Activated B cell treated with CpG ODN at 0.5 μM for 24 hours (primary cell): ENCODE data around the gene SLIT3. TPM values are rescaled to one million over a fixed set of nuclear protein-coding genes. Genes with fewer than 3 reads are reported as not detected.

ENCODE experiments used
- ATAC-seq: fragments of 200-7000 bp; cut with Tn5 transposase; one replicate; pipeline ENCODE4 v1.10.0; 2021; ENCODE audit warnings: low read depth, mild to moderate bottlenecking, moderate library complexity
- CTCF ChIA-PET: fragments of 350-600 bp; sonication (Branson Sonifier 250); formaldehyde crosslinking; loops from one replicate; lab custom pipeline; 2021; ENCODE audit warnings: antibody characterized with exemption; lab: Charles Lee
- POLR2A ChIA-PET: fragments of 350-600 bp; sonication (Branson Sonifier 250); formaldehyde crosslinking; loops from one replicate; lab custom pipeline; 2021; ENCODE audit warnings: antibody characterized with exemption; lab: Charles Lee
- DNase-seq: peaks from one replicate; pipeline ENCODE4 v3.0.0; 2022
- H3K27ac Mint-ChIP-seq: one replicate; pipeline ENCODE4 v1.8.0; 2020; ENCODE audit warnings: mixed read lengths
- H3K27me3 Mint-ChIP-seq: one replicate; pipeline ENCODE4 v1.8.0; 2021; ENCODE audit warnings: mixed read lengths
- H3K36me3 Mint-ChIP-seq: one replicate; pipeline ENCODE4 v1.8.0; 2021; ENCODE audit warnings: low read depth, mixed read lengths
- H3K4me1 Mint-ChIP-seq: one replicate; pipeline ENCODE4 v1.8.0; 2021; ENCODE audit warnings: mixed read lengths
- H3K4me3 Mint-ChIP-seq: one replicate; pipeline ENCODE4 v1.8.0; 2020; ENCODE audit warnings: mild to moderate bottlenecking, mixed read lengths
- H3K9me3 Mint-ChIP-seq: one replicate; pipeline ENCODE4 v1.8.0; 2020; ENCODE audit warnings: mixed read lengths
- CTCF ChIP-seq: fragments of 200-600 bp; IDR thresholded peaks from one replicate; pipeline ENCODE4 v1.8.0; 2022; ENCODE audit warnings: antibody characterized with exemption, mild to moderate bottlenecking
- intact Hi-C: fragments of 100-400 bp; cut with micrococcal nuclease; formaldehyde crosslinking; loops from one replicate; pipeline ENCODE4 v1.15.1; 2024
- total RNA-seq: library from RNA; stranded (reverse); gene quantifications from 2 replicates; pipeline ENCODE4 v1.2.3, GENCODE V29; 2022

The SLIT3 gene
- total RNA-seq, 1 donor from 2014 or later: not detected

GRCh38 chr5:169272731-169273427, 28.1 kb downstream of the SLIT3 start:
- Mint-ChIP-seq H3K36me3 (no peaks in the 10 kb centered on the region), H3K4me1 (no peaks in the 10 kb centered on the region), H3K27me3 (no peaks in the 10 kb centered on the region), H3K27ac (no peak overlapping the region), H3K9me3 (no peaks in the 10 kb centered on the region), H3K4me3 (no peak overlapping the region)
- ATAC-seq (no peak), DNase-seq (no peak)
- POLR2A ChIA-PET: no interaction called here
- TF ChIP-seq CTCF: no peak
- intact Hi-C loops: no loop called here
- CTCF ChIA-PET: no interaction called here

- no peak overlapping the region for H3K27ac Mint-ChIP-seq
These were observed 28.8 kb downstream of the SLIT3 start for GRCh38 chr5:169272111-169272510.

GRCh38 chr5:169270827-169271226, 30.1 kb downstream of the SLIT3 start:
- Mint-ChIP-seq H3K36me3 (no peaks in the 10 kb centered on the region), H3K4me1 (no peaks in the 10 kb centered on the region), H3K4me3 (no peak overlapping the region), H3K9me3 (no peaks in the 10 kb centered on the region), H3K27me3 (no peaks in the 10 kb centered on the region), H3K27ac (no peak overlapping the region)
- no peak for TF ChIP-seq CTCF
- ChIA-PET POLR2A (no interaction called here), CTCF (no interaction called here)
- intact Hi-C loops: no loop called here
- ATAC-seq (no peak), DNase-seq (no peak)

More at GRCh38 chr5:169272111-169272510, 28.8 kb downstream of the SLIT3 start:
- no peaks in the 10 kb centered on the region for H3K36me3 Mint-ChIP-seq
- DNase-seq (no peak), ATAC-seq (no peak)
- no peaks in the 10 kb centered on the region for H3K4me1 Mint-ChIP-seq
- ChIA-PET CTCF (interaction anchor here (1.1 kb wide), 1 partner anchor 43 kb away, joined by 3 read pairs; no protein-coding TSS in a partner anchor), POLR2A (no interaction called here)
- H3K4me3 Mint-ChIP-seq: no peak overlapping the region
- no peak for TF ChIP-seq CTCF
- no peaks in the 10 kb centered on the region for H3K27me3 Mint-ChIP-seq
- intact Hi-C loops: no loop called here
- no peaks in the 10 kb centered on the region for H3K9me3 Mint-ChIP-seq

- no peak for TF ChIP-seq CTCF
- Mint-ChIP-seq H3K4me1 (no peaks in the 10 kb centered on the region), H3K4me3 (no peak overlapping the region), H3K27ac (no peak overlapping the region), H3K36me3 (no peaks in the 10 kb centered on the region), H3K9me3 (no peaks in the 10 kb centered on the region), H3K27me3 (no peaks in the 10 kb centered on the region)
- intact Hi-C loops: no loop called here
- DNase-seq: no peak
- ATAC-seq: no peak
- CTCF ChIA-PET: no interaction called here
- POLR2A ChIA-PET: no interaction called here
These were observed 32.9 kb downstream of the SLIT3 start for GRCh38 chr5:169268019-169268418.

- intact Hi-C loops: no loop called here
- ATAC-seq: no peak
- DNase-seq: no peak
- Mint-ChIP-seq H3K27me3 (no peaks in the 10 kb centered on the region), H3K27ac (no peak overlapping the region), H3K4me3 (no peak overlapping the region), H3K36me3 (no peaks in the 10 kb centered on the region), H3K9me3 (no peaks in the 10 kb centered on the region), H3K4me1 (no peaks in the 10 kb centered on the region)
- CTCF ChIA-PET: no interaction called here
- POLR2A ChIA-PET: no interaction called here
- TF ChIP-seq CTCF: no peak
These were observed 35.1 kb downstream of the SLIT3 start for GRCh38 chr5:169265888-169266287.
